HG03442 (cell line): ENCODE results near the gene UBAC1.

Experiments
- ATAC-seq: cut with Tn5 transposase; IDR thresholded peaks from one replicate; pipeline ENCODE4 v1.9.1; 2021; ENCODE audit warnings: mild to moderate bottlenecking, moderate library complexity; ENCODE audit not compliant: unreplicated experiment

Gene UBAC1

DNA sequence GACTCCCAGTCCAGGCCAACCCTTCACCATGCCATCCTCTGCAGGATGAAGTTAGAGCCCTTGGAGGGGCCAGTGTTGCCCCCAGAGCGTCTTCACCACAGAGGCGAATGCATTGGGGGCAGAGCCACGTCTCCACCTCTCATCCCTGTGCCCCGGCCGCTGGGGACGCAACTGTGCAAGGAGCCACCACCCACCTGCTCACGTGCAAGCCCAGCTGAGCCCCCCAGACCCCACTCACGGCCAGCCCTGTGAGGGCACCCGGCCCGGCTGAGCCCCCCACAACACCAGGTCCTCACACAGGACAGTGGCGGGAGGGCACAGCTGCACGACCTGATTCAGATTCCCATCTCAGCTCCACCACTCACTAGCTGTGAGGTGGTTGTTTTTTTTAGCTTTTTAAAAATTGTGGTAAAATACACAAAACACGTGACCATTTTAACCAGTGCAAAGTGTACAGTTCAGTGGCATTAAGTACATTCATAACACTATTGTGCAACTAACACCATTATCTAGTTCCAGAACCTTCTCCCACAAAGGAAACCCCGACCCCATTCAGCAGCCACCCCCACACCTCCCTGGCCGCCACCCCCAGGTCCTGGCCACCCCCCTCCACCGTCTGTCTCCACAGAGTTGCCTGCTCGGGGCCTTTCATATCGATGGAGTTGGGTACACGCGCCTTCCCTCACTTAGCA, 33.5 kb upstream of the UBAC1 start:
- no peak for ATAC-seq

DNA sequence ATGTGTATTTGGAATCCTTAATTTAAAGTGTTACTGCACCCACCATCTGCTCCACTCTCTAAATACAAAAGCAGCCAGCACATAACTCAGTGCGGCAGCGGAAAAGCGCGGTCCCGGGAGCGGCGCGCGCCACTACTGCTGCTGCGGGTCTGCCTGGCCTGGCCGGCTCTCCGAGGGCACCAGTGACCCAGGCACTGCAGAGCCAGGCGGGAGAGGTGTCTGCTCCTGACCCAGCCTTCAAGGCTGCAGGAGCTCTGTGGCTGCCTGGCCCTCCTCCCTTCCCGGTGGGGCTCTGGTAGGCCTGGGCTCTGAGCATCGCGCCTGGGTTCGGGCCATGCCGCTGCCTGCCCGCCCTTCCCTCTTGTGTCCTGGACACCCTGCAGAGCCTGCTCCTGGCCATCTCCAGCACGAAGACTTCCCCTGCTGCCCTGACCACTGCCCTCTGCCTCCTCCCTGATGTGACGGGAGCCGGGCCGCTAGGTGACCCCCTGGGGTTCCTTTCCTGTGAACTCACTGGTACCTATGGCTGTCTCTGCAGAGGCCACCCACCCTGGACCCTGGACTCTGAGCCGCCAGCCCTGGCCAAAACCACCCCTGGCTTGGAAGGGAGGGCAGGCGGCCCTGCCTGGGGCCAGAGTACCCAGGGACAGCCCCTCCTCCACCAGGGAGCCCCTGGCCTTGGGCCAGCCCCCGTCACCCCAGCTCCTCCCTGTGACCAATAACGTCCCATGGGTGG, 32.8 kb upstream of the UBAC1 start:
- ATAC-seq = no peak

DNA sequence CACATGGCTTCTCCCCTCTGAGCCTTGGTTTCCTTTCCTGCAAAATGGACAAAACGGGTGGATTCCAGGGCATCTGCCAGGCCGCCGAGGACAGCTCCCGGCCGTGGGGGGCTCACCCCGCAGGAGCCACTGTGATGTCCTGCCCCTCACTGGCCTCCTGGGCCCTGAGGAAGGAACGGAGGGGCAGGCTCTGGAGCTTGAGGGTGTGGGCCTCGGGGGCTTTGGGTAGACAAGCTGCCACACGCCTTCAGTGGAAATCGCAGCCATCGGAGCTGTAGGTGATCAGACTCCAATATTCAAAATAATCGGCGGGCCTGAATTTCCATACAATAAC, 32.2 kb upstream of the UBAC1 start:
- ATAC-seq = no peak

DNA sequence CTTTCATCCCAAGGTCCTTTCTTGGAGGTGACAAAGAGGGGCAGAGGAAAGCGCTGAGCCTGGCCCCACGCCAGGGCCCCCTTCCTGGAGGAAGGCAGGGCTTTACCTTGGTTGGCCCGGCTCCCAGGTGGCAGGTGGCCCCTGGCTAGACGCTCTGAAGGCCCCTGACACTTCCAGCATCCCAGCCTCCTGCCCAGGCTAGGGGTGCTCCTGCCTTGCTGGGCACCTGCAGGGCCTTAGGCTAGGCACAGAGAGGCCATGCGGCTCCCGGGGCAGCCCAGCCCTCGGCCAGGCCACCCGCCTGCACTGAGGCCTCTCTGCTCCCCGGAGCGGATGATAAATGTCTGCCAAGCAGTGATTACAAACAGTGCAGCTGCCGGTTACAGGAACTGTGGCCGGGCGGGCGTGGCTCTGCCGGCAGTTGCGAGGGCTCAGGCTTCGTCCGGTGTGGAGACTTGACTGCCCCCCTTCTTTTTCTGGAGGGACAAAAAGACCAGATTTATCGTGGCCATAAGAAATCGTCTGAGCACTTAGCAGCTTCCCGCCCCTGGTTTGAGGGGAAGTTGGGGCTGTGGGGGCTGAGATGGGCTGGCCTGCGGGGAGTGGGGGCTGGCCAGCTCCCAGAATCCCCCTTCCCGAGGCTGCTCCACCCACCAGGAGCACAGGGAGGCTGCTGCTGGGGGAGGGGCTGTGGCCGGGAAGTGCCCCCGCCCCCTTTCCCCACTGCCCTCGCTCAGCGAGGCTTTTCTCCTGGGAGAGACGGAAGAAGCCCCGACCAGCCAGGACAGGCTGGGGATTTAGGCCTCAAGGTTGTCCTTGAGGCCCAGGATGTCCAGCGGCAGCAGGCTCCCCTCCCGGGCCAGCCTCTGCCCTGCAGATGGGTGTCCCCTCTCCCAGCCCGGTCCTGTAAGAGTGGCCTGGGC, 31.6 kb upstream of the UBAC1 start:
- ATAC-seq = no peak

DNA sequence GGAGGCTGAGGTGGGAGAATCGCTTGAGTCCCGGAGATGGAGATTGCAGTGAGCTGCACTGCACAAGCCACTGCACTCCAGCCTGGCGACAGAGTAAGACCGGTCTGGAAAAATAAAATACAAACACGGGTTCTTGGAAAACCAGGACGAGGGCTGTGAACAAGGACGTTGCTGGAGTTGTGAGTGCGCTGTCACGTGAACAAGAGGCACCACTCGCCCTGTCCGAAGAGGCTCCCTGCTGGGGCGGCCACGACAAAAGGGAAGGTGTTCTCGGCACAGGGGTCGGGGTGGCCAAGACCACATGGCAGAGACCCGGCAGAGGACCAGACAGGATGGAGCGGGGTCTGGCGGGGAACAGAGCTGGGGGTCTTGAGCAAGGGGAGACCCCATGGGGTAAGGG, 30.6 kb upstream of the UBAC1 start:
- ATAC-seq = no peak

DNA sequence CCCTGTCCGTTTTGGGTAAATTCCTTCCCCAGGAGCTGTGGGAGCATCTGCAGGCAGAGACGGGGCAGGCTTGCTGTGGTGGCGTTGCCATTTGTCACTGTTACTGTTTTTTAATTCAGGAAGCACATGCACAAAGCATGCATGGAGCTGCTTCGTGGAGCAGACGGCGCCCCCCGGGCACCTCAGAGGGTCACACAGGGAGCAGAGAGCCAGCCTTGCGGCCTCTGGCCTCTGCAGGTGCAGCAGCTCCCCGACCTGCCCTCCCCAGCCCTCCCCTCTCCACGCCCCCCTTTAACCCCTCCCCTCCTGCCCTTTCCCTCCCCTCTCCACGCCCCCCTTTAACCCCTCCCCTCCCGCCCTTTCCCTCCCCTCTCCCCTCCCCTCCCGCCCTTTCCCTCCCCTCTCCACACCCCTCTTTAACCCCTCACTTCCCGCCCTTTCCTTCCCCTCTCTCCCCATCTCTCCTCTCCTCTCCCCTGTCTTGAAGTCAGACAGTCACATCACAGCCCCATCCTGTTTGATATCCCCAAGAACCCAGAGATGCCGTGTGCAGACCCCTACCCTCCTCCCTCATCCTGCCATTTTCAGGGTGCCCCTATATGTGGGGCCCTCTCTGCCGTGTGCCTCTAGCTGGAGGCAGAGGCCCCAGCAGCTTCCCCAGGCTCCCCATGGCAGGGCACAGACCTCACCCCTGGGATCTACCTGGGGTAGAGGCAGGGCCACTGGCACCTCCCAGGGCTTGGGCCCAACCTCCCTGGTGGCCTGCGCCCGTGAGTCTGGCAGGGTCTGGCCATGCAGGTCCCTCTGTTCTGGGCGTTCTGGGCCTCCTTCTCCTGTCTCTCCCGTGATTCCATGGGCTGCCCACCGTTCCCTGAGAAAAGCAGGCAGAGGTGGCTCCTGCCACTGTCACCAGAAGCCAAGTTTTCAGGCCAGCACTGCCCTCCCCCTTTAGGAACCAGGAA, 29.6 kb upstream of the UBAC1 start:
- ATAC-seq = no peak

DNA sequence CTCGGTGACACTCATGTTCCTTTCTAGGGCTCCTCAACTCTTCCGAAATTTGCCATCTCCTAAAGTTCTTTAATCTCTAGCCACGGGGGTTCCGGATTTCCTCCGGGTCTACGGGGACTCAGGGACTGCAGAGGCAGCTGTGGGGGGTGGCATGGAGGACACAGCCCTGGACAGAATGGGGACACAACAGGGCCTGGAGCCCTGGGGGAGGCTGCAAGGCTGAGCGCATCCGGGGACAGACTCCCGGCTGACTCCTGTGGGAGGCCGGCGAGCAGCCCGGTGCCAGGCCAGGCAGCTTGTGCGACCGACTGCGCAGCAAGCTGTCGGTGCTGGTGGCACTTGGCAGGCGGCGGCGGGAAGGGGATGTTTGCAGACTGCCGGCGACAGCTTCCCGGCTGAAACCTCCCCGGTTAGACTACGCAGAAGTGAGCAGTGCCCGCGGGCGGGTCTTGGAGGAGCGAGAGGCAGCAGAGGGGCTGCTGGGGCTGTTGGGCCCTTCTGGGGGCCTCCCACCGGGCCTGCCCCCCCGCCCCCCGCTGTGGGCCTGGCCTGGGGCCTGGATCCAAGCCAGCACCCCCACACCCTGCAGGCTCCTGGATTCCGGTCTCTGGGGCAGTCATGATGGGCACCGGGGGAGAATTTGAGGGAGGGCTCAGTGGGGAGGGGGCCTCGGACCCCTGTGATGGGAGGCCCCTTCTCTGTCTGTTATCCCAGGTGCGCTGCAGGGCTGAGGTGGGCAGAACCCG, 28.7 kb upstream of the UBAC1 start:
- no peak for ATAC-seq

DNA sequence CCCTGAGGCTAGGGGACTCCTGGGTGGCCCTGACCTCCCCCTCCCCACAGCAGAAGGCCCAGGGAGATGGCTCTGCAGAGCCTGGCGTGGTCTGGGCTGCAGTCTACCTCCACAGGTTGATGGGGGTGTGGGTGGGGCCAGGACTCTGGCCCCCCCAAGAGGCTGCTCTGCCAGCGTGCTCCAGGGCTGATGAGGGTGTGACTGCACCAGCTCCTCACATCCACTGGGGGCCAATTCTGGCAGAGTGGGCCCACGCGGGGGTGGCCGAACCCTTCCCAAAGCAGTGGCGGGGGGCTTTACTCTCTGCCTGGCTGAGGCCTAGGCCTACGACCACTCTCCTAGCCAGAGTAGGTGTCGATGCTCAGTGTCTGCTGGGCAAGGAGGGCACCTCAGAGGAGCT, 28.0 kb upstream of the UBAC1 start:
- ATAC-seq = no peak

DNA sequence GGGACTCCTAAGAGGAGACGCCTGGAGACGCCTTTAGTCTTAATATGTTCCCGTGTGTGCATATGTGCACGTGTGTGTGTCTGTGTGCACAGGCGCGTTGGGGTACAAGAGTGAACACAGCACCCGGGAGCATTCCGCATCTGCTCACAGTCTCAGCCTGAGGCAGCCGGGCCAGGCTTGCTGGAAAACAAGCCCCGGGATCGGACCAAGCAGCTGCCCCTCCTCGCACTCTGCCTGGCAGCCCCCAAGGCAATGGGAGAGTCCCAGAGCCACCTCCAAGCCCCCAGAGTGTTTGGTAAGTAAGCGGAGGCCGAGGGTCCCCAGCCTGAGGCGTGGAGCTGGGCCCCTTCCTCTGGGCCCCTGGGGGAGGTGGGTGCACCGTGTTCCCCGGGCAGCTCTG, 27.3 kb upstream of the UBAC1 start:
- no peak for ATAC-seq

DNA sequence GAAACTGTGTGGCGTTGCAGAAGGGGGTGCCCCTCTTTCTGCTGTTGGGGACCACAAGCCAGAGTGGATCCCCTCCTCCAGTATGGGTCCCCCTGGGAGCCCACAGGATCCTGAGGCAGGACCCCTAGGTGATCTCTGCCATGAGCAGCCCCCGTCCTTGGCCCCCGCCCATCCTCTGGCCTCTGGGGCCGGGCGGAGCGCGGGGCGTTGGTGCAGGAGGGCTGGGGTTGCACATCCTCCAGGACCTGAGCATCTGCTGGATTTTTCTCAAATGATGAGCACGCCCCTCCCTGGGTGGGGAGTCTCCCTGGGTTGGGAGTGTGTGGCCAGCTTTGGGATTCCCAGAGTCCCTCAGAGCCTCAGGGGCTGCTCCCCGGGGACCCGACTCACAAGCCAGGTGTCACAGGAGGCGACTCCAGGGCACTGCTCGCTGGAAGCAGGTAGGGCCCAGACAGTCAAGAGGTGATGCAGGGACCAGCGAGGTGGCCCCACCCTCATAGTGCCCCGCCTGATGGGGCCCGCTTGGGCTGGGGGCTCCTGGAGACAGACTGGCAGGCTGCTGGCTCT, 26.7 kb upstream of the UBAC1 start:
- no peak for ATAC-seq

DNA sequence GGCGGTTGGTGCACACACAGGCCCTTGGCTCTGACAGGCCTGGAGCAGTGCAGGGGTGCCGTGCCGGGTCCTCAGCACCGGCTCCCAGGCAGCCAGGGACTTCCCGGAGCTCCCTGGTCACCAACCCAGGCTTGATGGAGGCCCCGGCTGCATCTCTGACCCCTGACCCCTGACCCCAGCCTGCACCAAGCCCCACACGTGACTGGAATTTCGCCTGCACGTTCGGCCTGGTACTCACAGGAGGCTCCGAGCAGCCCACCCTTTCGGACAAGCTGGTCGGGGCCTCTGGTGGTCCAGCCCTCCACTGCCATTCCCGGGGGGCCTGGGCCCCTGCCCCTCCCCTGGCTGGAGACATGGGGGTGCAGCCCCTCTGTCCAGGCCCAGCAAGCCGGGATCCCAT, 25.4 kb upstream of the UBAC1 start:
- no peak for ATAC-seq

DNA sequence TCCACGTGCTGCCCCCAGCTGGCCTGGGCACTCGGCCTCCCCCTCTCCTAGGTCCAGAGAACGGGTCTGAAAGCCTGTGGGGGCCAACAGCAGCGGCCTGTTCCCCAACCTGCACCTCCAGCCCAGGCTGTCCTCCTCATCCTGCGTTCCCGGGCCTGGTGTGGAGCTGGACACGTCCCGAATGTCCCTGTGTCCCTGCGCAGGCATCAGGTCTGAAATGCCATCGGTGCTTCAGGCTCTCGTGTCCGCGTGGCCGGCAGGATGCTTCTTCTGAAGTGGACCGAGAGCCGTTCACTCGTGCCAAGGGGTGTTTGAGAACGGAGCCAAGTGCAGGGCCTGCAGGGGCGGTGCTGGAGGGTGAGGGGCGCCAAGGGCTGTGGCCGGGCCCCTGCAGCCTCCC, 24.7 kb upstream of the UBAC1 start:
- ATAC-seq = no peak

DNA sequence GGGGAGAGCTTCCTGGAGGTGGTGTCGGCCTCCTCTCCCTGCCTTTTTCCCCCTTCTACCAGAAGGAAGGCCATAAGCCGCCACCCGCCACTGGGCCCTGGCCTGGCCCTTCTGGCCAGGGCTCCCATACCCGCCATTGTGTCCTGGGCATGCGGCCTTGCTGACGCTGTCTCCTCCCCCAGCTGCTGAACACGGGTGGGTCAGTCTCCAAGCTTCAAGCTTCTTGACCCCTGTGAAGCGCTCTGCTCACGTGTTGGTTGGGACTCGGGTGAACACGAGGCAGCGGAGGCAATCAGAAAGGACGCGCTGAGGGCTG, 24.2 kb upstream of the UBAC1 start:
- no peak for ATAC-seq

DNA sequence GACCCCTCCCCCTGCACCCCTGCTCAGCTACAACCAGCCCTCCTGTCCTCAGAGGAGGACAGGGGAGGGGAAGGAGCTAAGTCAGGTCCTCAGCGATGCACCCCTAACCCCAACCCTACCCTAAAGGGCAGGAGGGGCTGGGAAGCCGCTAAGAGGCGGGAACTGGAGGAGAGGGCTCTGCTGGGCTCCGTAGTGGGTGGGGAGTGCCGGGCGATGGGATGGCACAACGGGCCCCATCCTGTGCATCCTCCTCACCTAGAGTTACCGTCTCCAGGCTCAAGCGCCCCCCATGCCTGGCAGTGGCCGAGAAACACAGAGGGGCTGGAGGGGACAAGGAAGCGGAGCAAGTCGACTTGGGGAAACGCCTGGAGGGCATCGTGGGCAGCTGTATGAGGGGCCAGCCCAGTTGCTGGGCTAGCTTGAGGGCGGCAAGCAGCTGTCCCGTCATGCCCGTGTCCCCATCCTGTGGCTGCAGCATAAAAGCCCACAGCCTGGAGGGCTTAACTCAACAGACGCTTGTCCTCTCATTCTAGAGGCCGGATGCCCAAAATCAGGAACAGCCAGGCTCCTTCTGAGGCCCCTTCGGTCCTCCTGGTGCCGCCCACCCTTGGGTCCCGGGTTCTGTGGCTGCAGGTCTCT, 23.0 kb upstream of the UBAC1 start:
- ATAC-seq = no peak

DNA sequence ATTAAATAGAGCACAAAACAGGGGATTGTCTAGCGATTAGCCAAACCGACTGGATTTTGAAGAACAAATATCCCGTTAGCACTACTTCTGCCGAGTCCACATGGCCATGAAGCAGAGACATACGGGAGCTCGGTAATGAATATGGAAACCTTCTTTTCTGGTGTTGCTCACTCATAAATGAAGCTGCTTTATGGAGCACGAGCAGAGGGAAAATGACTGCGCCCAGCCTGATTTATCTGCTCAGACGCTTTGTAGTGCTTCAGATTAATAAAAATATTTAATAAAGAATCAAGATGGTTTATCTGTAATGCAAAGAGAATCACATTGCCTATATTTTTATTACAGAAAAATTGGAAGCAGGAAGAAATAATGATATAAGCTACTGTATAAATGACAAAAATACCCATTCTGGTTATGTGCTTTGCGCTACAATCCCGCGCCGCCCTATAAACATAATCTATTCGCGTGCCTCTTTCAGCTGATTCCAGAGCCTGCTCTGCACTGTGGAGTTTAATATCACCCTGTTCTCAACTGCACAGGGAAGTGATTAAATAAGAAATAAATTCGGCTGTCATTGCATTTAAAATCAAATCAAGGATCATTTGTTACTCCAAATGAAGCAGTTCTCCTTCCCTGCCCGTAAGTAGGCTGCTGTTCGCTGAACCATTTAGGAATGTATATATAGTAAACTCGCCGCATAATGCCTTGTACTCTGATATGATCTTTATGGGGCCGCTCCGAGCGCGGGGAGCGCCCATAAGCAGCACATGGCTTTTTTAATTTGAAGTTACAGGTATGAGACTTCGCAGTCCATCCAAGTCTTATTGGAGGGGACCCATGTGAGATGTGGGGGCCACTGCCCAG, 22.3 kb upstream of the UBAC1 start:
- no peak for ATAC-seq

DNA sequence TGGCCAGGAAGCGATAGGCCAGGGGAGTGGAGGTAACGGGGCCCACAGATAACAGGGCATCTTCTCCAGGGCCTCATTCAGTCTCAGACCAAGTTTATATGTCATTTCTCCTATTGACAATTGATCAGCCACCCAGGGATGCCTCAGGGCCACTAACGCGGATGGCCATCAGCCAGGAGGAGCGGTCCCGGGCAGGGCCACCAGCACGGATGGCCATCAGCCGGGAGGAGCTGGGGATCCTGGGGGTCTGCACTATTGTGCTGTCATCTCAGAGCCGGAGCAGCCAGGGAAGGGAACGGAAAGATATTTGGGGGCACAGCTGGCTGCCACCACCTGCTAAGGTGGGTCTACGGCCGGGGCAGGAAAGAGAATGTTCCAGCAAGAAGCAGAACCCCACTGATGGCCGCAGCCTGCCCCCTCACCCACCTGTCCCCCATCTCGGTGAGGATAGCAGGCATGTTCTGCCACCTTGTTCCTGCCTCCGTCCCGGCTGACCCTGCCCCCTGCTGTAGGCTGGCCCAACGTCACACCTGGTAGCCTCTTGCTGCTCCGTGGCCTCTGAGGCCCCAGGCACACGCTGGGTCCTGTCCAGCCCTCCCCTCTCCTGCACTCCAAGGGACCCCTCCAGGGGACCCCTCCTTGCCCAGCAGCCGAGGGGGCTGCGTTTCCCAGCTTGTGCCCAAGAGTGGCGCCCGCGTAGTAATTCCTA, 21.5 kb upstream of the UBAC1 start:
- ATAC-seq = no peak

DNA sequence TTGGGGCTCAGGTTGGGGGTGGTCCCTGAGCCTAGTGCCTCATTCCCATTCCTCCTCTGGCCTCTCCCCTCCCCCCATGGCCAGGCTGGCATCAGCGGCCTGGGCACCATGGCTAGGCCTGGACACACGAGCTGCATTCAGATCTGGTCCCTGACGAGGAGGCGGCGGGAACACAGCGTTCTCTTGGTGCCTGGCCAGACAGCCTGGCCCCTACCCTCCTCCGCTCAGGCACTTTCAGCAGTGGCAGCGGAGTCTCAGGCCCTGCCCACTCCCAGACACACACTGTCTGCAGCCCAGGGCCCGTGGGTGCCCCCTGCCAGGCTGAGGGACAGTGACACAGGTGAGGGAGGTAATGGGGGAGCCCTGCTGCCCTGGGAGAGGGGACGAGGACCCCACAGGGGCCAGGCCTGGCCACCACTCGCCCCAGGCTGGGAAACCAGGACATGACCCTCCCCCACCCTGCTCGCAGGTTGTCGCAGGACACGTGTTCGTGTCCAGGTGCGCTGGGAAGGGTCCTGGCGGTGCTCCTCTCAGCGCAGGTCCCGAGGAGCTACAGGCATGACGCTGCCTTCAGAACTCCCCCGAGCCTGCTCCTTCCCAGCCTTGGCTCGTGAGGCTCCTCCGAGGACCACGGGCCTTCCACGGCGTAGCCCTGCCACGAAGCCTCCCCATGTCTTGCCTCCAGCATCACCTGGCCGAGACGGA, 19.9 kb upstream of the UBAC1 start:
- ATAC-seq = no peak
